Limb (tissue), 2 donors: ENCODE data around the gene SGK1.
A peak's percentile ranks its signal among the peaks of the same experiment; 100 is the strongest.

ENCODE experiments used
- DNase-seq, 2 donors: peaks; one replicate each; pipeline ENCODE4 v3.0.0-alpha.2; 2016; ENCODE audit errors: extremely low spot score in 2 of 2

Gene SGK1

GRCh38 chr6:134131530-134132139, 186.3 kb downstream of the SGK1 start:
- DNase-seq = no peak

DNA sequence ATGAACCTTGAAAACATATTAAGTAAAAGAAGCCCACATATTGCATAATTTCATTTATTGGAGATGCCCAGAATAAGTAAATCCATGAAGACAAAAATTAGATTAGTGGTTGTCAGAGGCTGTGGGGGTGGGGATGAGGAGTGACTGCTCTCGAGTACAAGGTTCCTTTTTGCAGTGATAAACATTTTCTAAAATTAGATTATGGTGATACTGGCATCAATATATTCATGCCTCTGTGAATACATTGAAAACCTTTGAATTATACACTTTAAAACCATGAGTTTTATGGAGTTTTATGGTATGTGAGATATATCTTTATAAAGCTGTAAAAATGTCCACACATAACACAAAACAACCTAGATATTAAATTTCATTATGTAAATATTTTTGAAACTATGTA, 189.8 kb downstream of the SGK1 start:
- no peak for DNase-seq

DNA sequence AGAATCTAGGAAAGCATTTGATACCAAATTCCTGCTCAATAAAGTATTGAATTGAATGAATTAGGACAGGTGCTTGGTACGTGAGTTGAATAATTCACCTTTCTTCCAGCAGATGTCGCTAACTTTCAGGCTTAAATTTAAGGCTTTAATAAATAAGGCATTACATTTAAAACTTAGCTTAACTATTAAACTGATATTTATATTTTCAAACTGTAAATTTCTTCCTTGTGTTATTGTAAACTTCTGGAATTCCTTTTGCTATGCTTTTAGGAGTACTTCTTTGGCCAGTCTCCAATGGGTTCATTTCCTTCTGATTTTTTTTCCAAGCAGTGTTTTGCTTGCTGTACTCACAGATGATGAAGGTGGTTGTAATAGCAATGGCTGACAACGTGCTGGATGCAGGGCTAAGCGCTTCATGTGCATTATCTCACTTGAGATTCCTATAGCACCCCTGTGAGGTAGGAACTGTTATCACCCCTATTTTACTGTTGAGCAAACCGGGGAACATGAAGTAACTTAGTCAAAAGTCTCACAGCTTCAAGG, 194.2 kb downstream of the SGK1 start:
- DNase-seq = peak in 1 of 2 donors; percentile 42

GRCh38 chr6:134122775-134123174, 195.1 kb downstream of the SGK1 start:
- DNase-seq = no peak

DNA sequence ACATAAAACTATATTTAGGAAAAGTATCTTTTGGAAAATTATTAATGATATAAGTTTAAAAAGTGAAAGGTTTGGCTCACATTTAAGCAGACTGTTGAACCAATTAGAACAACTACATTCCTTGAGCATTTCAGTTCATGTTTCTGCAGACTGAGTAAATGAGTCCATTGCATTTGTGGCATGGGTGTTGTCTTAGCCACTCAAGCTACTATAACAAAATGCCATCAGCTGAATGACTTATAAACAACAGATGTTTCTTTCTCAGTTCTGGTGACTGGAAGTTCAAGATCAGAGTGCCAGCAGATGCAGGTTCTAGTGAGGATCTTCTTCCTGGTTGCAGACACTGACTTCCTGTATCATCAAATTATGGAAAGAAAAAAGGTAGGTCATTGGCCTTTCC, 198.4 kb downstream of the SGK1 start:
- no peak for DNase-seq
